GM21737 (cell line): ENCODE measurements around the gene SYT7.

Source experiments
- ATAC-seq: cut with Tn5 transposase; IDR thresholded peaks from one replicate; pipeline ENCODE4 v1.9.1; 2021; ENCODE audit warnings: mild to moderate bottlenecking, moderate library complexity; ENCODE audit not compliant: unreplicated experiment

Gene SYT7

DNA sequence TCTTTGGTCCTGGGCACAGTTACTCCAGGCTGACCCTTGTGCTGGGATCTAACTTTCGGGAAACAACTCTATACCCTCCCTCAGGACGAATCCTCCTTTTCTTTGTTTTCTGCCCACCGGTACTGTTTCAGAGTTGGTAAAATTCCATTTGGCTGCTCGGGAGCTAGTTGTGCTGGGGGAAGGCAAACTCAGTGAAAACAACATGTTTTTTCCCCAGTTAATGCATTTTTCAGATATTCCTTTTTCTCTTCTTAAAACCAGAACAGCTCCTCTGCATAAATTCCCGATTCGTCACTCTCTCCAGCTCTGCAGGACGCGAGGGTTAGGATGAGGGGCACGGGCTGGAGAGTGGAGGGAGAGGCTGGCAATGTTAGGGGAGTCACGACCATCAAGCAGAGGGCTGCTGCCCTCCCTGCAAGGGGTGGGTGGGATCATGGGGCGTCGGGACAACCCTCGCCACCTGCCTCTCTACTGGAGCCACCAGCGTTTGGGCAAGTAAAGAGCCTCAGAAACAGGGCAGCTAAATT is 41.0 kb downstream of the SYT7 start:
- no peak for ATAC-seq

GRCh38 chr11:61539006-61539405 is 41.9 kb downstream of the SYT7 start:
- no peak for ATAC-seq

DNA sequence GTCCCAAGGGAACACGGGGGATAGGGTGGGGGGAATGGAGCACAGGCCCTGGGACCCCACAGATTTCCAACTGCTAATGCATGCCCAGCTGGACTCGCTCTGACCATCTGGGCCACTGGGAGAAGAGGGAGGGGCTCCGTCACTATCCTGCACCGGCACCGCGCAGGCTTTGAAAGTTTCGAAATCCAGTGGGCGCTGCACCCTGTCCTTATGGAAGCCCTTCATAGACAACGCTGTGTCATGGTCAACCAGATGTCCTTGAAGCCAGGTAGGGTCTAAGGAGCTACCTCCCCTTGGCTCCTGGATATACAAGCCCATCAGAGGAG is 42.3 kb downstream of the SYT7 start:
- no peak for ATAC-seq

GRCh38 chr11:61537326-61537725 is 43.5 kb downstream of the SYT7 start:
- no peak for ATAC-seq

GRCh38 chr11:61536676-61537270 is 44.1 kb downstream of the SYT7 start:
- ATAC-seq, result no peak

- no peak for ATAC-seq
These were observed 44.7 kb downstream of the SYT7 start for GRCh38 chr11:61535998-61536675.

DNA sequence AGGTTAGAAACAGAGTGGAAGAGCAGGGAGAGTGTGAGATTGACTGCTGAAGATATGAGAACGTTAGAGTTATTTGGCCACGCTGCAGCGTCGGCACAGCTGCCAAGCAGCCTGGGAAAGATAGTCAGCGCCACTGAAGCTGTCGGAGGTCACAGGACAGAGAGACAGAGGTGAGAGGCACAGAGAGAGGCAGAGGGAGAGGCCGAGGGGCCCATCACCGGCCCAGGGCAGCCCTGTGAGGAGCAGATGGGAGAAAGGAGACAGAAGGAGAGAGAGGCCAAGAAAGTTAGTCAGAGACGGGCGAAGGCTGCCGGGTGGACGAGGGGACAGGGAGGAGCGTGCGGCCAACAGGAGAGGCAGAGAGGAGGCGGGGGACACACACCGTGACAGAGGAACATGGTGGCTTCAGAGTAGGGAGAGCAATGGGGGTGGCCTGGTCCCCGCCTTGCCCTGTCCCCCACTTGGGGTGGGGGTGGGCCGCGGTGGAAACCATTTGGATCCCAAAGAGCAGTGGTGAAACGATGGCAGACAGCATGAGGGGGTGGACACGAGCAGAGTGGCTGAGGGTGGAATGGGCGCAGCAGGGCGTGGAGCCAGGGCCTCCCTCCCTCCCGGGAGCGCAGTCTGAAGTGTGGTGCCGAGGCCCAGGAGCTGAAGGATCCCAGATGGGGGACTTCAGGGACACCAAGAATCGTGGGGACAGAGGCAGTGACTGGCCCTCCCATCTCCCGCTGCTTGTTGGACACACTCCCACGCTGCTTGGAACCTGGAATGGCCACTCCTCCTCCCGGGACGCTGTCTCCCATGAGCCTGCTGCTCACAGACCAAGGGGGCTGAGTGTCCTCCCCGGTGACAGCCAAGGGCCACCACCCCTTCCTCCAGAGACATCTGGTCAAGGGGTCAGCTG is 45.7 kb downstream of the SYT7 start:
- no peak for ATAC-seq

DNA sequence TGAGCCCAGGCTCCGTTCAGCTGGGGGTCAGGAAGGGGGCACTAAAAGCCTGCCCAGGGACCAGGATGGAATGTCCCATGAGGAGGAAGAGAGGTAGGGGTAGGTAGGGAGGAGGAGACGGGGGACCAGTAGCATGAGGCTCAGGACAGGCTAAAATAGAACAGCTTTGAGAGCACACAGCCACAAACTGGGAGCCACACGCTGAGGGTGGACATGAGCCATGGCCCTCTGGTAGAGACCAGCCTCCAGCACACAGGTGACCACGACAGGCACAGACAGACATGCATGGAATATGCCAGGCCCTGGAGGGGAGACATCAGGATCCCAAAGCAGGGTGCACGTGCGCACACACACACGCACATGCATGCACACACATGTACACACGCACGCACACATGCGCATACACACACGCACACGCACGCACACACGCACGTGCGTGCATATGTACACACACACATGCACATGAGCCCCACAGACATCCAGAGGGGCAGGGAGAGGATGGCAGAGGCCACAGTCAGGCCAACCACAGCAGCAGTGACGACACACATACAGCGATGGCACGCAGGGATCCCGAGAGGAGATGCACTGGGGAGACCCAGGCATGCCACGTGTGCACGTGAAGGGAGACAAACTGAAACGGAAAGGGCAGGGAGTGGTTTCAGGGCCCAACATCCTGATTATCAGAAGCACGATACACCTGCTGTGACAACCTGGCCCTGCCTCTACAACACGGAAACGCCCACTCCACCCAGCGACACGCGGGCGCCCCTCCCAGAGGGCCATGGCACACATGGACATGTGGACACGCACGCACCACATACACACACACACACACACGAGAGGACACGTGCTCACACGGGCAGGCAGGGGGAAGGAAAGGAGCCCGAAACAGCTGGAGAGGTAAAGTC is 46.6 kb downstream of the SYT7 start:
- no peak for ATAC-seq

GRCh38 chr11:61533401-61533800 is 47.5 kb downstream of the SYT7 start:
- no peak for ATAC-seq

- ATAC-seq, result no peak
These were observed 47.9 kb downstream of the SYT7 start for GRCh38 chr11:61533039-61533375.

DNA sequence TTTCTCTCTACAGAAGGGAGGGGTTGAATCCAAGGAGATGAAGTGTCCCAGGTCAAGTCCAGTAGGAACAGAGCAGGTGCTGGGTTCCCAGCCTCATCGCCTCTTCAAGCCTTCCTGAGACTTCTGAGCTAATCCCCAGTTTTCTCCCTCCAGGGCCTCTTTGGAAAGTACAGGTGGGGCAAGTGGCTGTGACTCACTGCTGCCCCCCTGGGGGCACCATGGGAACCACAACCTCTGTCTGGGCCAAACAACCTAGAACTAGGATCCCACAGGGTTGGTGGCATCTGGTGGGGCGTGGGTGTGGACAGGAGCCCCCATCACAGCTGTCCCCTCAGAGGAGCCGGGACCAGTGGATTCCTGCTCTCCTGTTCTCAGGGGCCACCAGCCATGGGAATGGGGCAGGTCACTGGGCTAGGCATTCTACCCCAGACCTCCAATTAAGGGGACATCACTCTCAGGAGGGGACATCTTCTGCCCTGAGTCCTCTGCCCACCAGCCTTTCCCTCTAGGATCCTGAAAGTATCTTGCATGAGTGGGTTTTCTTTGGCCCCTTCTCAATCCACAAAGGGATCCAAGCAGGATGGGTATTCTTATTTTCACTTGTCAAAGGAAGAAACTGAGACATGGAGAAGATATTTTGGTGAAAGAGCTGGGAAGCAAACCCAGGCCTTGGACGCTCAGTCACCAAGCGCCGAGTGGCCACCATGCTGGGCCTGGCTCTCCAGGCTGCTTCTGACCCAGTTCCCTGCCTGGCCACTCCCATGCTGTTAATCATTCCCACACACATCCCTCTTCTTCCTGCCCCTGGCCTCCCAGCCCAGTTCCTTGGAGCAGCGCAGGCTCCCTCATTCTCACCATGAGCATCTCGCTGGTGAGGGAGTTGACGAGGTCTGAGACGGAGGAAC is 48.5 kb downstream of the SYT7 start:
- no peak for ATAC-seq

- ATAC-seq, result no peak
These were observed 49.8 kb downstream of the SYT7 start for GRCh38 chr11:61531044-61531443.

- ATAC-seq, result no peak
These were observed 51.2 kb downstream of the SYT7 start for GRCh38 chr11:61529537-61530225.

GRCh38 chr11:61528114-61528513 is 52.8 kb downstream of the SYT7 start:
- ATAC-seq, result no peak

- ATAC-seq, result no peak
These were observed 53.7 kb downstream of the SYT7 start for GRCh38 chr11:61526956-61527731.

GRCh38 chr11:61526229-61526628 is 54.6 kb downstream of the SYT7 start:
- no peak for ATAC-seq

DNA sequence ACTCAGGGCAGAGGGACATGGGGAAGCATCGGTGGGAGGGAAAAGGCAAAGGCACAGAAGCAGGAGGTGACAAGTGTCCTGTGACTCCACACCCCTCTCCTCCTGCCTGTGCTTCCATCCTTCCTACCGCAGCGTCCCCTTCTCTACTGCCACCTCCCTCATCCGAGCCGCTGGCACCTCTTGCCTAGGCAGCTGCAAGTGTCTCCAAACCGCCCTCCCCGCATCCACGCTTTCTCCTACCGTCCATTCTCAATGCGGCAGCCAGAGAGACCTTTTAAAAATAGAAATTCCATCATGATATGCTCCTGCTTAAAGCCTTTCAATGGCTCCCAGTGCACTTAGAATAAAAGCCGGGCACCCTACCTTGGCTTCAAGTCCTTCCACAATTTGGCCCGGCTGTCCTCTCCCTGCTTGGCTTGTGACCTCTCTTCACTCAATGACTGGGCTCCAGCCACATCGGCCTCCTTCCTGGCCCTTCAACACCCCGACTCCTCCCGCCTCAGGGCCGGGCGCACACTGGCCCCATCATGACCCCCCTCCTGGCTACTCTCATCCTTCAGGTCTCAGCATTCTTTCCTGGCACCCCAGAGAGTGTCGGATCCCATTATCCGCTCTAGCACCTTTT is 55.8 kb downstream of the SYT7 start:
- no peak for ATAC-seq

DNA sequence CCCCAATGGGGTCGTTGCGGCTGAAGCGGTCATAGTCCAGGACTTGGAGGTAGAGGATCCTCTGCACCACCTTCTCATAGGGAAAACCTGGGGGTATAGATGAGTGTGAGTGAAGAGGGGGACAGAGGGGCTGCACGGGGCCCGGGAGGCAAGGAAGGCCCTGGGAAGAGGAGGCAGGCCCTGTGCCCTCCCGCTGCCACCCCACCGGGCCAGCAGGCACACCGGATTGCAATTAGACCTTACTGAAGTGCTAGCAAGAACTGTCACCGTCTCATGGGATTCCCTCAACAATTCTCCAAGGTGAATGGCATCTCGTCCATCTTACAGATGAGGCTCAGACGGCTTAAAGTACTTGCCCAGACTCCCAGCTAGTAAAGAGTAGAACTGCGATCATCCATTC is 56.4 kb downstream of the SYT7 start:
- ATAC-seq, result no peak
